Fibroblast of lung (primary cell): ENCODE results near the gene EXOSC3.

ENCODE experiments used
- EZH2 ChIP-seq: IDR thresholded peaks from 2 replicates; pipeline ENCODE4 v1.5.1; 2012; ENCODE audit warnings: low read length, control low read depth, mild to moderate bottlenecking; ENCODE audit errors: missing control alignments
- TF ChIP-seq, protein P1 (sequence below), 2 donors: IDR thresholded peaks in 1 of 2; conservative IDR thresholded peaks in 1 of 2; 1 replicate in 1 of 2; 2 replicates in 1 of 2; pipeline ENCODE4 v1.5.1; 2011 to 2012; ENCODE audit warnings: low read length in 2 of 2, control low read depth in 1 of 2, inconsistent platforms in 1 of 2, low read depth in 1 of 2, mild to moderate bottlenecking in 1 of 2

DNA sequence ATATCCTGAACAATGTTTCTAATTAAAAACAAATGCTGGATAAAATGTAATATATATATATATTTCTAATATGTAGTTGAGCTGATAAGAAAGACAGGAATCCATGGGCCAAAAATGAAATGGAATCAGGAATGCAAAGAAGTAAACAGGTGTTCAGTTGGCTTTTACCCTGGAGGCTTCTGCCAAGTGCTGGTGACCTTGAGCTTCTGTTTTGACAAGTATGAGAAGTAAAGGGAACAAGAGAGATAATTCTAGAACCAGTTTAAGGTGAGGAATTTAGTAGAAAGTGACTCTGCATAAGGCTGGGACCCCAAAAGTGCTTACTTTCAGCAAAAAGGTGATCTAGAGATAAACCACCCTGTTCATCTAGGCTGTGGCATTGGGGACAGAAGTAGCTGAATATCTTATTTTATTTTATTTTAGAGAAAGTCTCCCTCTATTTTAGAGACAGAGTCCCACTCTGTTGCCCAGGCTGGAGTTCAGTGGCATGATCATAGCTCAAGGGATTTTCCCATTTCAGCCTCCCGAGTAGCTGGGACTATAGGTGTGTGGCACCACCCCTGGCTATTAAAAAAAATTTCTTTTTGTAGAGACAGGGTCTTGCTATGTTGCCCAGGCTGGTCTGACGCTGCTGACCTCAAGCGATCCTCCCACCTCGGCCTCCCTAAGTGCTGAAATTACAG lies 42.8 kb upstream of the EXOSC3 start:
- TF ChIP-seq, protein P1, sequence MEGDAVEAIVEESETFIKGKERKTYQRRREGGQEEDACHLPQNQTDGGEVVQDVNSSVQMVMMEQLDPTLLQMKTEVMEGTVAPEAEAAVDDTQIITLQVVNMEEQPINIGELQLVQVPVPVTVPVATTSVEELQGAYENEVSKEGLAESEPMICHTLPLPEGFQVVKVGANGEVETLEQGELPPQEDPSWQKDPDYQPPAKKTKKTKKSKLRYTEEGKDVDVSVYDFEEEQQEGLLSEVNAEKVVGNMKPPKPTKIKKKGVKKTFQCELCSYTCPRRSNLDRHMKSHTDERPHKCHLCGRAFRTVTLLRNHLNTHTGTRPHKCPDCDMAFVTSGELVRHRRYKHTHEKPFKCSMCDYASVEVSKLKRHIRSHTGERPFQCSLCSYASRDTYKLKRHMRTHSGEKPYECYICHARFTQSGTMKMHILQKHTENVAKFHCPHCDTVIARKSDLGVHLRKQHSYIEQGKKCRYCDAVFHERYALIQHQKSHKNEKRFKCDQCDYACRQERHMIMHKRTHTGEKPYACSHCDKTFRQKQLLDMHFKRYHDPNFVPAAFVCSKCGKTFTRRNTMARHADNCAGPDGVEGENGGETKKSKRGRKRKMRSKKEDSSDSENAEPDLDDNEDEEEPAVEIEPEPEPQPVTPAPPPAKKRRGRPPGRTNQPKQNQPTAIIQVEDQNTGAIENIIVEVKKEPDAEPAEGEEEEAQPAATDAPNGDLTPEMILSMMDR (conservative IDR thresholded peaks at IDR 0.05 in 1 of 2, IDR thresholded peaks at IDR 0.05 in 1 of 2; ENCODE audit: low read depth in 1 of 2, low read length in 2 of 2): no peak
- no peak for TF ChIP-seq EZH2
